ENCODE data around the gene LIAS.
A peak's percentile ranks its signal among the peaks of the same experiment; 100 is the strongest.
"Not testable (repeated sequence)": the region's sequence is repeated elsewhere in the genome, so short reads cannot be mapped to it uniquely, and the experiment has no call there.

LIAS gene

GRCh38 chr4:39452860-39453587, 5.8 kb upstream of the LIAS start:
- DNase-seq (ENCODE audit: low spot score) = no peak

GRCh38 chr4:39453738-39454137, 5.1 kb upstream of the LIAS start:
- DNase-seq (ENCODE audit: low spot score) = no peak

- DNase-seq (ENCODE audit: low spot score) = no peak
These were observed 3.4 kb upstream of the LIAS start for GRCh38 chr4:39455486-39455885.

GRCh38 chr4:39456946-39457763, 1.7 kb upstream of the LIAS start:
- DNase-seq (ENCODE audit: low spot score) = no peak

- not testable (repeated sequence) for DNase-seq (ENCODE audit: low spot score)
These were observed 723 bp upstream of the LIAS start for GRCh38 chr4:39458161-39458504.

GRCh38 chr4:39464886-39465501, 6.1 kb downstream of the LIAS start:
- peak; percentile 90 for DNase-seq (ENCODE audit: low spot score)

GRCh38 chr4:39466747-39467146, 7.9 kb downstream of the LIAS start:
- DNase-seq (ENCODE audit: low spot score) = no peak

- DNase-seq (ENCODE audit: low spot score) = no peak
These were observed 8.6 kb downstream of the LIAS start for GRCh38 chr4:39467464-39467863.

GRCh38 chr4:39469429-39470077, 10.7 kb downstream of the LIAS start:
- peak; percentile 74 for DNase-seq (ENCODE audit: low spot score)

GRCh38 chr4:39470402-39470801, 11.5 kb downstream of the LIAS start:
- DNase-seq (ENCODE audit: low spot score) = no peak

- DNase-seq (ENCODE audit: low spot score) = no peak
These were observed 13.5 kb downstream of the LIAS start for GRCh38 chr4:39472396-39472795.

GRCh38 chr4:39476187-39476895, 17.5 kb downstream of the LIAS start:
- DNase-seq (ENCODE audit: low spot score) = no peak

- no peak for DNase-seq (ENCODE audit: low spot score)
These were observed 21.4 kb downstream of the LIAS start for GRCh38 chr4:39480251-39480650.

GRCh38 chr4:39480902-39481695, 22.2 kb downstream of the LIAS start:
- no peak for DNase-seq (ENCODE audit: low spot score)

- no peak for DNase-seq (ENCODE audit: low spot score)
These were observed 25.9 kb downstream of the LIAS start for GRCh38 chr4:39484582-39485272.

- DNase-seq (ENCODE audit: low spot score) = no peak
These were observed 27.5 kb downstream of the LIAS start for GRCh38 chr4:39486221-39486804.

- DNase-seq (ENCODE audit: low spot score) = no peak
These were observed 31.5 kb downstream of the LIAS start for GRCh38 chr4:39490322-39490721.

- no peak for DNase-seq (ENCODE audit: low spot score)
These were observed 35.5 kb downstream of the LIAS start for GRCh38 chr4:39494354-39494753.

GRCh38 chr4:39495446-39496213, 36.8 kb downstream of the LIAS start:
- no peak for DNase-seq (ENCODE audit: low spot score)
